Skeletal muscle satellite cell (primary cell): Measurements from ENCODE around the gene NOP58.
"Not testable (repeated sequence)": the region's sequence is repeated elsewhere in the genome, so short reads cannot be mapped to it uniquely, and the experiment has no call there.

Experiments used
- H3K27me3 ChIP-seq: 2 replicates; pipeline ENCODE4 v1.7.0; 2013; ENCODE audit warnings: low read length; ENCODE audit not compliant: control insufficient read depth, insufficient read depth
- H3K36me3 ChIP-seq: 2 replicates; pipeline ENCODE4 v1.7.0; 2013; ENCODE audit warnings: mild to moderate bottlenecking, control low read depth, low read length; ENCODE audit not compliant: insufficient read depth
- H3K4me1 ChIP-seq: 2 replicates; pipeline ENCODE4 v1.7.0; 2013; ENCODE audit warnings: low read length; ENCODE audit not compliant: control insufficient read depth, insufficient read depth
- H3K4me2 ChIP-seq: 2 replicates; pipeline ENCODE4 v1.7.0; 2013; ENCODE audit warnings: mild to moderate bottlenecking, low read length
- H3K4me3 ChIP-seq: 2 replicates; pipeline ENCODE4 v1.7.0; 2013; ENCODE audit warnings: low read length
- H3K9ac ChIP-seq: 2 replicates; pipeline ENCODE4 v1.7.0; 2013; ENCODE audit warnings: mild to moderate bottlenecking, low read depth, low read length, moderate library complexity
- H3K9me3 ChIP-seq: replicated peaks from 2 replicates; pipeline ENCODE4 v1.7.0; 2013; ENCODE audit warnings: mild to moderate bottlenecking, control low read depth, low read length

Gene NOP58

DNA sequence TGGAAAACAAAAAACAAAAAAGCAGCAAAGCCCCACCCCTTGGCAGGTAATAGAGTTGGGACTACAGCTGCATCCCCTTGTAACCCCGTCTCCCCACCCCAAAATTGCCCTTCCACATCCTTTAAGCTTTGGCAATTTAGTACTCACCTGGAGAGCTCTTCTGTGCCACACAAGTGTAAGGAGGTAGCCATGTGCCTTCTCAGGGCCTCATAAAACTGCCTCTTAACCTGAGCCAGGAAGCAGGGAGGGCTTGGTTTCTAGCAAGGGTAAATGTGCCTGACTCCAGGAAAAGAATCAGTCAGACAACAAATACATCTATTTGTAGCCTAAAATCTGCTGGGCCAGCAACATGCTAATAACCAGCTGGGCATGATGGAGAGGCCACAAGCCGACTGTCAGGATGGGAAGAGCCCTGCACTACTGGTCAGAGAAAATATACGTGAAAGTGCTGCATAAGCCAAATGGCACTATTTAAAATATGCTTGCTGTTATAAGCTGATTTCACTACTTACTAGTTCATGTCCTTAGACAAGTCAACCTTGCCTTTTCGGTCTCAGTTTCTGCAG is 46.3 kb downstream of the NOP58 start:
- H3K4me1 ChIP-seq = peaks cover 3% of the 10 kb centered on the region
- H3K9ac ChIP-seq = no peak overlapping the region
- H3K27me3 ChIP-seq = no peaks in the 10 kb centered on the region

DNA sequence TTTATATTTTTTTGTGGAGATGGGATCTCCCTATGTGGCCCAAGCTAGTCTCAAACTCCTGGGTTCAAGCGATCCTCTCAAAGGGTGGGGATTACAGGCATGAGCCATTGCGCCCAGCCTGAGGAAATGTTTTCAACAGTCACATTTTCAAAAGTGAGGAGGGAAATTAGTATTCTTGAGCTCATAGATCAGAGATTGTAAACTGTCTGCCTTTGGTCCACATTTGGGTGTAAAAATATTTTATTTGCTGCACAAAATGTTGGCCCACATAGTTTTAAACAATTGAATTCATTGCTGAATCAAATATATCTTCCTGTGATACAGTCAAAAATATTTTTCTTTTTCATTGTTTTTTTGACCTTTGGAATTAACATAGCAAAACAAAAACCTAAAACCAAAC is 48.6 kb downstream of the NOP58 start:
- Histone ChIP-seq H3K9me3 (no peaks in the 10 kb centered on the region), H3K4me2 (no peak overlapping the region), H3K9ac (no peak overlapping the region), H3K4me1 (peaks cover 12% of the 10 kb centered on the region), H3K4me3 (no peak overlapping the region), H3K36me3 (peaks cover 4% of the 10 kb centered on the region), H3K27me3 (no peaks in the 10 kb centered on the region)

More for the DNA sequence above, 46.3 kb downstream of the NOP58 start:
- Histone ChIP-seq H3K9me3 (no peaks in the 10 kb centered on the region), H3K4me2 (no peak overlapping the region), H3K4me3 (no peak overlapping the region), H3K36me3 (peaks cover 16% of the 10 kb centered on the region)

DNA sequence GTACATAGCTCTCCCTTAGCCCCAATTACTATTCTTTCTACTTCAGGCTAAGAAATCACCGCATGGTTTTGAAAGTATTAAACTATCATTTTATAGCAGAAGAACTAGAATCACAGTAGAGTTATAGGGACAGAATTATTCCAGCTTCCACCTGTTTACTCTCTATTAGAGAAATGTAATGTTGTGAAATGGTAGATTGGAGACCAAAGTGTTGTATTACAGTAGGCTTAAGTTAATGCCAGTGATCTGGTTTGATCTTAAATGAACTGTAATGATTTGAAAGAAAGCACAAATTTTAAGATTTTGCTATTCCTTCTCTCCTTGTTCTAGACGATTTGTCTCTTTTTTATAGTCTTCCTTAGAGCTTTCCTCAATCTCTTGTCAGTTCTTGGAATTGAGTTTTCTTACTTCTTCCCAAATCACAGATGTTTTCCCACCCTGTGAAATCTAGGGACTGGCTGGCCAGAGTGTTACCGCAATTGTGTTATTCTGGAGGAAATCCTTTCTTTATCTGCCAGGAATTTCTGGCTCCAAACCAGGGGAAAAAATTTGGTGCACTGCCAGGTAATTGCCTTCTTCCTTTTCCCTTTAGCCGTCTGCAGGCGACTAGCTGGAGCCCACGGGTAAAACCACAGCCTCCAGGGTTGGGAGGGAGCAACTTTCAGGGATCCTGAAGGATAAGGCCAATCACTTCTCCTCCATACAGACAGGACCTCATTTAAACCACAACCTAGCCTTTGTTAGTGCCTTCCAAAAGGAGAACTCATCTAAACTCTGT is 51.7 kb downstream of the NOP58 start:
- H3K9me3 ChIP-seq = no peaks in the 10 kb centered on the region
- peaks cover 3% of the 10 kb centered on the region for H3K36me3 ChIP-seq
- no peaks in the 10 kb centered on the region for H3K27me3 ChIP-seq
- peak overlapping the region; percentile 31 for H3K4me2 ChIP-seq
- peaks cover 12% of the 10 kb centered on the region for H3K4me1 ChIP-seq
- H3K9ac ChIP-seq = no peak overlapping the region
- H3K4me3 ChIP-seq = no peak overlapping the region

DNA sequence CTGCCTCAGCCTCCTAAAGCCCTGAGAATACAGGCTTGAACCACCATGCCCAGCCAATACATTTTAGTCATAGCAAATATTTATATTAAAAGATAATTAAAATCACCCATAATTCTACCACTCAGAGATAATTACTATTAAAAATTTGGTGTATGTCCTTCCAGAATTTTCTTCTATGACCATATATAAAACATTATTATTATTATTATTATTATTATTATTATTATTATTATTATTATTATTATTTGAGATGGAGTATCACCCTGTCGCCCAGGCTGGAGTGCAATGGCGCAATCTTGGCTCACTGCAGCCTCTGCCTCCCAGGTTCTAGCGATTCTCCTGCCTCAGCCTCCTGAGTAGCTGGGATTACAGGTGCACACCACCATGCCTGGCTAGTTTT is 54.8 kb downstream of the NOP58 start:
- H3K9ac ChIP-seq, H3K36me3 ChIP-seq, H3K27me3 ChIP-seq, H3K4me3 ChIP-seq, H3K4me2 ChIP-seq, H3K9me3 ChIP-seq: not testable (repeated sequence)
- H3K4me1 ChIP-seq = peaks cover 12% of the 10 kb centered on the region

DNA sequence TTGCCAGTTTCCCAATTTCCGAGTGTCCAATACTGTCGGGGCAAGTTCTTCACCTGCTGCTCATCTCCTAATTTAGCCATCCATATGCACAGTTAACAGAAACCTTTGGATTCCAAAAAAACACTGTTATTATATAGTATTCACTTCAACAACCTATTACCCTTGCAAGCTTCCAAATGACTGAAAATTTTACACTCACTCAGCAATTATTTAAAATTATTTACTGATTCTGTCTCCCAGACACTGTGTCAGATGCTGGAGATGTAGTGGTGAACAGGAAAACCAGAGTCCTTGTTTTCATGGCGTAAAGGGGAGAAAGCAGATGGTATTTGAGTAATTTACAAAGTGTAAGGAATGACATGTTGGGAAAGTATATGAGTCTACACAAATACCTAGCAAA is 56.9 kb downstream of the NOP58 start:
- Histone ChIP-seq H3K36me3 (peaks cover 3% of the 10 kb centered on the region), H3K27me3 (no peaks in the 10 kb centered on the region), H3K9ac (no peak overlapping the region), H3K4me2 (no peak overlapping the region), H3K4me1 (peaks cover 4% of the 10 kb centered on the region), H3K4me3 (no peak overlapping the region), H3K9me3 (no peaks in the 10 kb centered on the region)

DNA sequence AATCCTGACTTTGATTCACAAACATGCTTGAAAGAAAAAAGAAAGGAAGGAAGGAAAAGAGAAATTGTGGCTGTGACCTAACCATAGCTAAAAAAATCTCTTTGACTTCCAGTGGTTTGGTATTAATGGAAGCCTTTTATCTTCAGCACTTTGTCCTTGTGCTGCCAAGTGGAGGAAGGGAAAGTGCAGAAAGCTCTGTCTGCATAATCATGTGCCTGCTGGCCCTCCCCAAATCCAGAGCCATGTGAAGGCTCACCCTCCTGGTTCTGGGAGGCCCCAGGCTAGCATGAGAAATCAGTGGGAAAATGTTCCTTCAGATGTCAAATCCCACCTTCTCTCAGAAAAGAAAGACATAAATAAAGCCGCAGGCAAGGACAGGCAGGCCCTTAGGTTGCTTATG is 62.3 kb downstream of the NOP58 start:
- Histone ChIP-seq H3K4me1 (no peaks in the 10 kb centered on the region), H3K9ac (no peak overlapping the region), H3K4me2 (no peak overlapping the region), H3K4me3 (no peak overlapping the region), H3K36me3 (no peaks in the 10 kb centered on the region), H3K9me3 (no peaks in the 10 kb centered on the region), H3K27me3 (no peaks in the 10 kb centered on the region)

DNA sequence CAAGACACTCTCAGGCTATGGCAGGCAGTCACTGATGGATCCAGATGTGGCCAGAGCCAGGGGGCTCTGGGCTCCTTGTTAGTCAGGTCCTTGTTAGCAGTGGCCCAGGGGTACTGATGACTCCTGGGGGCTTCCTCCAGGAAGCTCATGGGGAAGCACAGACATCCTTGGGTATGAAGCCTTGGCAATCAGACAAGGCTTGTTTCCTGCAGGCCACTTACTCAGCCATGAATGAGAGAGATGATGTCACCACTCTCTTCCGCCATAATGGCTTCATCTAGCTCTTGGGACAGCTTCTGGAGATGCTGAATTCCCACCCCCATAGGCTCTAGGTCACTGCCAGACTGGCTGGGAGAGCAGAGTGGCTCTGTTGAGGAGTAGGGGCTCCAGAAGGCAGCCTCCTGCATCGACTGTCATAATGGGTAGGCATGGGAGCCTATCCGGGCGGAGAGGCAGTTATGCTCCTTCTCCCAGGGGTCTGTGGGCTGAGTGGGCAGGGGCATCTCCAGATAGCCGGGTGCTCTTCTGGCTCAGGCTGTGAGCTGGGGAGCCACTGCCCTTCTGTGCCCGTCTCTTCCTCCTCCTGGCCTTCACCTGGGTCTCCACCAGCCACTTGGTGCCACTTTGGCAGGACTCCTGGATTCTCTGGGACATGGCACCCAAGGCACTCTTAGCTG is 70.4 kb downstream of the NOP58 start:
- H3K27me3 ChIP-seq = no peaks in the 10 kb centered on the region
- H3K4me3 ChIP-seq = no peak overlapping the region
- no peak overlapping the region for H3K9ac ChIP-seq
- H3K36me3 ChIP-seq = no peaks in the 10 kb centered on the region
- H3K4me1 ChIP-seq = peaks cover 14% of the 10 kb centered on the region
- no peak overlapping the region for H3K4me2 ChIP-seq
- no peaks in the 10 kb centered on the region for H3K9me3 ChIP-seq

DNA sequence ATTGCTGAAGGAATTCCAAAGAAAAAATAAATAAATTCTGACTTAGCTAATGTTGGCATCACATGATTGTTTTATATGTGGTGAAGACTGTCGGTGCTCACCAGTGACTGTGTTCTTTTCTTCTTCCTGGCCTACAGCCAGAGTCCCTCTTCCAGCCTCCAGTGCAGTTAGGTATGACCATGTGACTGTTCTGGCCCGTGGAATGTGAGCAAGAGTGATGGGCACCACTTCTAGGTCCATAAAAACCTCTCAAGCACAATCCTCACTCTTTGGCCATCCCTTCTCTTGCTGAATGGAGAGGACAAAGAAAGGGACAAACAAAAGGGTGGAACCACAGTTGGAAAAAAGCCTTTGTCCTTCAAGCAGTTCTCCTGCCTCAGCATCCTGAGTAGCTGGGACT is 71.6 kb downstream of the NOP58 start:
- Histone ChIP-seq H3K4me1 (peaks cover 14% of the 10 kb centered on the region), H3K4me2 (no peak overlapping the region), H3K27me3 (no peaks in the 10 kb centered on the region), H3K9me3 (no peaks in the 10 kb centered on the region), H3K36me3 (no peaks in the 10 kb centered on the region), H3K9ac (no peak overlapping the region), H3K4me3 (no peak overlapping the region)

DNA sequence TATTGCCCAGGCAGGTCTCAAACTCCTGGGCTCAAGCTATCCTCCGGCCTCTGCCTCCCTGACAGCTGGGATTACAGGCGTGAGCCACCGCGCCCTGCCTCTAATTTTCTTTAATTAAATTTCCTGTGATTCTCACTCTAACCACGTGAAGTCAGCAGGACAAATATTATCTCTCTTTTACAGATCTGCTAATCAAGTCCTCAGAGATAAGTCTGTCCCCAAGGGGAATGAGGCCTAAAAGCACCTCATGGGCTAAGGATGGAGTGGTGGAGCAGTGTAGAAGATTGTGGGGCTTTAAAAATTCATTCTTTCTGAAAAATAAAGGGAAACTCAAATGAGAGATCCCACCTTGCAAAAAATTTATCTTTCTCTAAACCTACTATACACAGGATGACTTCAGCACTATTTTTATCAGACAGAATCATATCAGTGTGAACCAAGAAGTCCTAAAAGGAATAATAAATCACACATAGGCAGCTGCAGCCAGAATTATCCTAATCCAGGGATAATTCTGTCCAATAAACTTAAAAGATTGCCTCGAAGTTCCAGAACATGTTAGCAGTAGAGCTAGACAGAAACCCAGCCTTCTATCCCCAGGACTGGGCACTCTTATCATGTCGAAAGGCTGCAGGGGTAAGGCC is 72.3 kb downstream of the NOP58 start:
- H3K4me1 ChIP-seq = peaks cover 14% of the 10 kb centered on the region
- H3K27me3 ChIP-seq = no peaks in the 10 kb centered on the region
- H3K9ac ChIP-seq = no peak overlapping the region
- no peaks in the 10 kb centered on the region for H3K36me3 ChIP-seq
- no peak overlapping the region for H3K4me3 ChIP-seq
- H3K4me2 ChIP-seq = no peak overlapping the region
- no peaks in the 10 kb centered on the region for H3K9me3 ChIP-seq

DNA sequence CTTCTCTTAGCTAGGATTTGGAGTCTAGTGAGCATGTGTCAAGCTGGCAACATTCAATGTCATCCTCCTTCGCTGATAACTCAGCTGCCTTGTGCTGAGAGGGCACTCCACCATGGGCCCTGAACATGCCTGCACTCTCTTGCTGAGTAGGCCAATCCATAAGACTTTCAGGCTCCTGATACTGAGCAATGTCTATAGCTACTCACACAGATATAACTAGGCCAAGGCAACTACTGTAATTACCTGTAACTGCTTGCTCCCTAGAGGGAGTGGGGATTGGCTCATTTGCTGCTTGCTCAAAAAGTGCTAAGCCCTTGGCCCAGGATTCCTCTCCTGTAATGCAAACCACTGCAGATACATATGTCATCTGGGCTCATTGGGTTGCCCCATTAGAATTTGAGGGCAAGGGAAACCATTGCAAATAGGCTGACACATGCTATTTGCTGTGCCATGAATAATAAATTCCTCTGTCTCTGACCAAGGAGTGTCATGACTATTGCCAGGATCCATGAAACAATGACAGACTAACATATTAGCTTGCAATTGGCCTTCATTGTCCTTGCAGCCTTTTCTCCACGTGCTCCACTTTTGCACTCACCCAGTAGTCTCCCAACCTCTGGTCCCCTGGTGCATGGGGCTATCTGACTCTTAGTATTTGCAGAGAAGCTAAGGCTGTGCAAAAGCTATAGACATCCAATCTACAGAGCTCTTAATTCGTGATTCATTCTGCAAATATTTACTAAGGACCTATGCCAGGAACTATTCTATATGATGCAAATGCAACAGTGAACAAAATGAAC is 73.7 kb downstream of the NOP58 start:
- Histone ChIP-seq H3K4me1 (peaks cover 14% of the 10 kb centered on the region), H3K36me3 (no peaks in the 10 kb centered on the region), H3K4me3 (no peak overlapping the region), H3K4me2 (no peak overlapping the region), H3K9ac (no peak overlapping the region), H3K27me3 (no peaks in the 10 kb centered on the region), H3K9me3 (no peaks in the 10 kb centered on the region)

DNA sequence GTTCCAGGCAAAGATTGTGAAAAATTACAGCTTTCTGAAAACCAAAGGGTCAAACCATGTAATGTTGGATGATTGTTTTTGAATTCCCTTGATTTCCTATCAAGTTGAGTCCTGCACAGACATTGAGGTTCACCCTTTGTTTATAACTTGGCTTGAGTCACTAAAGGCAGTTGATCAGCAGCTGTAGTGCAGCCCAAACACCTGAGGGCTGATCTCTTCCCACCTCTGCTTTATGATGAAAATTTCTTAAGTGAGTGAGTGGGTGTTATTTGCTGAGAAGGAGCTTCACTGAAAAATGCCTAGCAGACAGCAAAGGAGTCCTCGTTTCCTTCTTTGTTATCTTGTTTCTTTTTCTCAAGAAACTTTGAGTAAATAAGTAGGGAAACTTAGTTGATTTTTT is 78.6 kb downstream of the NOP58 start:
- Histone ChIP-seq H3K4me2 (no peak overlapping the region), H3K9ac (no peak overlapping the region), H3K36me3 (no peaks in the 10 kb centered on the region), H3K9me3 (no peaks in the 10 kb centered on the region), H3K27me3 (no peaks in the 10 kb centered on the region), H3K4me1 (peaks cover 4% of the 10 kb centered on the region), H3K4me3 (no peak overlapping the region)
